Measurements from ENCODE around the gene DOCK6.

DNA sequence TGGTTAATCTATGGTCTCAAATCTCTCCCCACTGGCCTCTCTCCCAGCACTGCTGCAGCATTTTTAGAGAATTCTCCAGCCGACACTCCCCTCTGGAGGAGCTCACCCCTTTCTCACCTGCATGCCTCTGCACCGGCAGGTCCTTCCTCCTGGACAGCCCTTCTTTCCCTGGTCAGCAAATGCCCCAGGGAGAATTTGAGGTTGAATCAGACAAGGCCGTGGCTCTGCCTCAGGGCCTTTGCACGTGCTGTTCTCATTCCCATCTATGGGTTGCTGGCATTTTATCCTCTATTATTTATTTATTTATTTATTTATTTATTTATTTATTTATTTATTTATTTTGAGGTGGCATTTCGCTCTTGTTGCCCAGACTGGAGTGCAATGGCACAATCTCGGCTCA is 1.4 kb upstream of the DOCK6 start:
- TF ChIP-seq POLR2A (IDR thresholded peaks at IDR 0.05) = no peak
- TF ChIP-seq, protein P1, sequence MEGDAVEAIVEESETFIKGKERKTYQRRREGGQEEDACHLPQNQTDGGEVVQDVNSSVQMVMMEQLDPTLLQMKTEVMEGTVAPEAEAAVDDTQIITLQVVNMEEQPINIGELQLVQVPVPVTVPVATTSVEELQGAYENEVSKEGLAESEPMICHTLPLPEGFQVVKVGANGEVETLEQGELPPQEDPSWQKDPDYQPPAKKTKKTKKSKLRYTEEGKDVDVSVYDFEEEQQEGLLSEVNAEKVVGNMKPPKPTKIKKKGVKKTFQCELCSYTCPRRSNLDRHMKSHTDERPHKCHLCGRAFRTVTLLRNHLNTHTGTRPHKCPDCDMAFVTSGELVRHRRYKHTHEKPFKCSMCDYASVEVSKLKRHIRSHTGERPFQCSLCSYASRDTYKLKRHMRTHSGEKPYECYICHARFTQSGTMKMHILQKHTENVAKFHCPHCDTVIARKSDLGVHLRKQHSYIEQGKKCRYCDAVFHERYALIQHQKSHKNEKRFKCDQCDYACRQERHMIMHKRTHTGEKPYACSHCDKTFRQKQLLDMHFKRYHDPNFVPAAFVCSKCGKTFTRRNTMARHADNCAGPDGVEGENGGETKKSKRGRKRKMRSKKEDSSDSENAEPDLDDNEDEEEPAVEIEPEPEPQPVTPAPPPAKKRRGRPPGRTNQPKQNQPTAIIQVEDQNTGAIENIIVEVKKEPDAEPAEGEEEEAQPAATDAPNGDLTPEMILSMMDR (IDR thresholded peaks at IDR 0.05) = no peak
